ENCODE results near the gene SIDT1. TPM values are rescaled to one million over a fixed set of nuclear protein-coding genes. Genes with fewer than 3 reads are reported as not detected.
"Not testable (repeated sequence)": the region's sequence is repeated elsewhere in the genome, so short reads cannot be mapped to it uniquely, and the experiment has no call there.

SIDT1 gene
- total RNA-seq, 1 donor from 2014 or later, result 11.3 TPM

GRCh38 chr3:113631573-113631972 is 99.2 kb downstream of the SIDT1 start:
- DNase-seq (ENCODE audit: low spot score), result no peak
- Mint-ChIP-seq H3K4me3 (no peak overlapping the region), H3K36me3 (ENCODE audit: low read depth) (peaks cover 6% of the 10 kb centered on the region), H3K9me3 (no peaks in the 10 kb centered on the region), H3K4me1 (ENCODE audit: low read depth) (peaks cover 5% of the 10 kb centered on the region), H3K27ac (no peak overlapping the region), H3K27me3 (ENCODE audit: insufficient read depth) (no peaks in the 10 kb centered on the region)
- intact Hi-C loops (cut with micrococcal nuclease), result no loop called here

- Mint-ChIP-seq H3K27ac (no peak overlapping the region), H3K27me3 (ENCODE audit: insufficient read depth) (no peaks in the 10 kb centered on the region), H3K9me3 (no peaks in the 10 kb centered on the region), H3K4me3 (no peak overlapping the region), H3K36me3 (ENCODE audit: low read depth) (no peaks in the 10 kb centered on the region), H3K4me1 (ENCODE audit: low read depth) (no peaks in the 10 kb centered on the region)
- DNase-seq (ENCODE audit: low spot score), result no peak
- intact Hi-C loops (cut with micrococcal nuclease), result no loop called here
These were observed 102.6 kb downstream of the SIDT1 start for GRCh38 chr3:113634782-113635474.

GRCh38 chr3:113636034-113636433 is 103.7 kb downstream of the SIDT1 start:
- H3K9me3 Mint-ChIP-seq; H3K27ac Mint-ChIP-seq; H3K4me3 Mint-ChIP-seq; H3K27me3 Mint-ChIP-seq (ENCODE audit: insufficient read depth); DNase-seq (ENCODE audit: low spot score); H3K4me1 Mint-ChIP-seq (ENCODE audit: low read depth); H3K36me3 Mint-ChIP-seq (ENCODE audit: low read depth); intact Hi-C loops (cut with micrococcal nuclease): not testable (repeated sequence)

- Mint-ChIP-seq H3K4me1 (ENCODE audit: low read depth) (no peaks in the 10 kb centered on the region), H3K27me3 (ENCODE audit: insufficient read depth) (no peaks in the 10 kb centered on the region), H3K4me3 (no peak overlapping the region), H3K27ac (no peak overlapping the region), H3K9me3 (no peaks in the 10 kb centered on the region), H3K36me3 (ENCODE audit: low read depth) (no peaks in the 10 kb centered on the region)
- no peak for DNase-seq (ENCODE audit: low spot score)
- intact Hi-C loops (cut with micrococcal nuclease), result no loop called here
These were observed 105.4 kb downstream of the SIDT1 start for GRCh38 chr3:113637756-113638155.

- intact Hi-C loops (cut with micrococcal nuclease), result no loop called here
- peaks cover 4% of the 10 kb centered on the region for H3K9me3 Mint-ChIP-seq
These were observed 106.6 kb downstream of the SIDT1 start for GRCh38 chr3:113638910-113639309.

GRCh38 chr3:113643583-113643982 is 111.2 kb downstream of the SIDT1 start:
- no peaks in the 10 kb centered on the region for H3K4me1 Mint-ChIP-seq (ENCODE audit: low read depth)
- H3K36me3 Mint-ChIP-seq (ENCODE audit: low read depth), result no peaks in the 10 kb centered on the region
- no peak overlapping the region for H3K27ac Mint-ChIP-seq
- intact Hi-C loops (cut with micrococcal nuclease), result no loop called here
- H3K9me3 Mint-ChIP-seq, result peaks cover 21% of the 10 kb centered on the region
- no peak for DNase-seq (ENCODE audit: low spot score)
- no peak overlapping the region for H3K4me3 Mint-ChIP-seq
- H3K27me3 Mint-ChIP-seq (ENCODE audit: insufficient read depth), result no peaks in the 10 kb centered on the region

More at GRCh38 chr3:113638910-113639309, 106.6 kb downstream of the SIDT1 start:
- no peak overlapping the region for H3K4me3 Mint-ChIP-seq
- no peak overlapping the region for H3K27ac Mint-ChIP-seq
- no peaks in the 10 kb centered on the region for H3K4me1 Mint-ChIP-seq (ENCODE audit: low read depth)
- H3K36me3 Mint-ChIP-seq (ENCODE audit: low read depth), result no peaks in the 10 kb centered on the region
- no peaks in the 10 kb centered on the region for H3K27me3 Mint-ChIP-seq (ENCODE audit: insufficient read depth)
- no peak for DNase-seq (ENCODE audit: low spot score)

- no peak overlapping the region for H3K27ac Mint-ChIP-seq
- no peaks in the 10 kb centered on the region for H3K4me1 Mint-ChIP-seq (ENCODE audit: low read depth)
- H3K27me3 Mint-ChIP-seq (ENCODE audit: insufficient read depth), result no peaks in the 10 kb centered on the region
- H3K36me3 Mint-ChIP-seq (ENCODE audit: low read depth), result peaks cover 11% of the 10 kb centered on the region
- DNase-seq (ENCODE audit: low spot score), result no peak
- intact Hi-C loops (cut with micrococcal nuclease), result no loop called here
- no peak overlapping the region for H3K4me3 Mint-ChIP-seq
- peaks cover 21% of the 10 kb centered on the region for H3K9me3 Mint-ChIP-seq
These were observed 116.2 kb downstream of the SIDT1 start for GRCh38 chr3:113648524-113648923.

- Mint-ChIP-seq H3K36me3 (ENCODE audit: low read depth) (peaks cover 11% of the 10 kb centered on the region), H3K4me3 (no peak overlapping the region), H3K4me1 (ENCODE audit: low read depth) (no peaks in the 10 kb centered on the region), H3K27ac (no peak overlapping the region), H3K9me3 (peaks cover 13% of the 10 kb centered on the region), H3K27me3 (ENCODE audit: insufficient read depth) (no peaks in the 10 kb centered on the region)
- intact Hi-C loops (cut with micrococcal nuclease), result no loop called here
- no peak for DNase-seq (ENCODE audit: low spot score)
These were observed 117.0 kb downstream of the SIDT1 start for GRCh38 chr3:113649174-113649845.

GRCh38 chr3:113654310-113654709 is 122.0 kb downstream of the SIDT1 start:
- Mint-ChIP-seq H3K27me3 (ENCODE audit: insufficient read depth) (no peaks in the 10 kb centered on the region), H3K4me3 (no peak overlapping the region), H3K4me1 (ENCODE audit: low read depth) (no peaks in the 10 kb centered on the region), H3K27ac (no peak overlapping the region), H3K36me3 (ENCODE audit: low read depth) (peaks cover 32% of the 10 kb centered on the region), H3K9me3 (no peaks in the 10 kb centered on the region)
- DNase-seq (ENCODE audit: low spot score), result no peak
- intact Hi-C loops (cut with micrococcal nuclease), result no loop called here

- no peaks in the 10 kb centered on the region for H3K4me1 Mint-ChIP-seq (ENCODE audit: low read depth)
- no peaks in the 10 kb centered on the region for H3K27me3 Mint-ChIP-seq (ENCODE audit: insufficient read depth)
- H3K36me3 Mint-ChIP-seq (ENCODE audit: low read depth), result peaks cover 38% of the 10 kb centered on the region
- intact Hi-C loops (cut with micrococcal nuclease), result no loop called here
- DNase-seq (ENCODE audit: low spot score), result no peak
- H3K27ac Mint-ChIP-seq, result no peak overlapping the region
- no peaks in the 10 kb centered on the region for H3K9me3 Mint-ChIP-seq
- no peak overlapping the region for H3K4me3 Mint-ChIP-seq
These were observed 122.5 kb downstream of the SIDT1 start for GRCh38 chr3:113654851-113655250.

GRCh38 chr3:113658107-113658506 is 125.8 kb downstream of the SIDT1 start:
- Mint-ChIP-seq H3K27ac (no peak overlapping the region), H3K9me3 (no peaks in the 10 kb centered on the region), H3K4me3 (no peak overlapping the region), H3K4me1 (ENCODE audit: low read depth) (no peaks in the 10 kb centered on the region), H3K27me3 (ENCODE audit: insufficient read depth) (no peaks in the 10 kb centered on the region), H3K36me3 (ENCODE audit: low read depth) (peaks cover 44% of the 10 kb centered on the region)
- intact Hi-C loops (cut with micrococcal nuclease), result no loop called here
- DNase-seq (ENCODE audit: low spot score), result no peak

- intact Hi-C loops (cut with micrococcal nuclease), result no loop called here
- Mint-ChIP-seq H3K4me3 (no peak overlapping the region), H3K9me3 (no peaks in the 10 kb centered on the region), H3K27me3 (ENCODE audit: insufficient read depth) (no peaks in the 10 kb centered on the region), H3K36me3 (ENCODE audit: low read depth) (peaks cover 44% of the 10 kb centered on the region), H3K4me1 (ENCODE audit: low read depth) (no peaks in the 10 kb centered on the region), H3K27ac (no peak overlapping the region)
- DNase-seq (ENCODE audit: low spot score), result no peak
These were observed 126.8 kb downstream of the SIDT1 start for GRCh38 chr3:113659101-113659541.

GRCh38 chr3:113659996-113660395 is 127.6 kb downstream of the SIDT1 start:
- no peak overlapping the region for H3K4me3 Mint-ChIP-seq
- no peak overlapping the region for H3K27ac Mint-ChIP-seq
- peaks cover 4% of the 10 kb centered on the region for H3K4me1 Mint-ChIP-seq (ENCODE audit: low read depth)
- no peaks in the 10 kb centered on the region for H3K9me3 Mint-ChIP-seq
- intact Hi-C loops (cut with micrococcal nuclease), result no loop called here
- no peaks in the 10 kb centered on the region for H3K27me3 Mint-ChIP-seq (ENCODE audit: insufficient read depth)
- no peak for DNase-seq (ENCODE audit: low spot score)
- peaks cover 44% of the 10 kb centered on the region for H3K36me3 Mint-ChIP-seq (ENCODE audit: low read depth)
